Right cardiac atrium (tissue), 5 donors: ENCODE measurements around the gene DAAM1. TPM values are rescaled to one million over a fixed set of nuclear protein-coding genes. Genes with fewer than 3 reads are reported as not detected.

Experiments
- ATAC-seq, 2 donors: fragments of 200-7000 bp; cut with Tn5 transposase; one replicate each; pipeline versions ENCODE4 v1.8.0 to v1.9.1; 2020; ENCODE audit warnings: moderate library complexity in 2 of 2, mild to moderate bottlenecking in 1 of 2
- DNase-seq, 3 donors: peaks; one replicate each; pipeline ENCODE4 v3.0.0-alpha.2; 2020
- H3K27ac ChIP-seq: one replicate; pipeline ENCODE4 v1.5.1; 2013; ENCODE audit warnings: mild to moderate bottlenecking, low read length, control low read depth, moderate library complexity
- H3K27me3 ChIP-seq: one replicate; pipeline ENCODE4 v1.6.1; 2013; ENCODE audit not compliant: control insufficient read depth, insufficient read depth
- H3K4me1 ChIP-seq: one replicate; pipeline ENCODE4 v1.6.1; 2013; ENCODE audit warnings: low read length; ENCODE audit not compliant: control insufficient read depth, insufficient read depth
- H3K4me3 ChIP-seq: one replicate; pipeline ENCODE4 v1.5.1; 2013; ENCODE audit warnings: low read length, control low read depth
- H3K9me3 ChIP-seq: one replicate; pipeline ENCODE4 v1.6.1; 2013; ENCODE audit warnings: low read length; ENCODE audit not compliant: control insufficient read depth
- WGBS: extraction: QIAGEN DNeasy Blood & Tissue Kit; methylation state at CpG from one replicate; pipeline ENCODE4 v1.1.7; 2013; 5-methylcytosine and 5-hydroxymethylcytosine counted together
- intact Hi-C, 4 donors: fragments of 100-400 bp; cut with DNase I; formaldehyde crosslinking; loops; one replicate each; pipeline versions ENCODE4 v1.11.0 to v1.14.0; 2022 to 2023
- polyA plus RNA-seq: library from polyadenylated mRNA; stranded (reverse); fragments of 200-250 nt; gene quantifications from one replicate; pipeline ENCODE4 v1.2.3, GENCODE V29; 2013
- total RNA-seq, 4 donors: library from RNA; stranded (reverse); fragmentation: NEBNext Ultra II Directional; extraction: Animal tissue kit (Norgen Biotek cat#: 25700); gene quantifications; one replicate each; pipeline ENCODE4 v1.2.1, GENCODE V29; 2021
- donor health status: healthy with polysubstance abuse.
- donor health status: DM: no; HTN: yes; CAD: no.
- donor health status: DM: no; HTN: no; CAD: no.
- donor health status: DM: no; HTN: yes; CAD: no; lungs with severe emphysema.
- donor health status: DM: yes; HTN: yes; CAD: no.

Gene DAAM1
- total and polyA plus RNA-seq, 5 donors = 30.7 to 152 (median 107) TPM

DNA sequence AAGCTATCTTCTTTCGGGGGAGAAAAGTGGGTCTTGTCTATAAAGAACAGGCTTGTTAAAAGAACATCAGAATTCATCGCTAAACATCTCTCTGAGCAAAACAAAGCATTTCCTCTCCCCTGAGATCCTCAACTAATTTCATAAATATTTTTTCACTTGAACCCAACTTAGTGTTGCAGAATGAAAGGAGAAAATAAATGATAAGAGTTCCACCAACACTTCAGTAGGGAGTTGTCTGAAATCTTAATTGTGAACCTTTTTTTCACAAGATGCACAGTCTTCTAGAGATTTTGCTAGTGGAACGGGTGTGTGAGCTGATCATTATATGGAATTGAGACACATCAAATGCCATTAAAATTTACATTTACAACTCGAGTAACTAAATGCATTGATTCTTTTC lies 1.3 kb upstream of the DAAM1 start:
- 59% methylated on average over 4 of the region's 4 CpGs for WGBS
- DNase-seq = no peak
- intact Hi-C loops = loop anchor here in 3 of 4 donors (10.0 kb wide), 3 partner anchors 52 to 238 kb away; no protein-coding TSS in a partner anchor
- Histone ChIP-seq H3K27me3 (no peaks in the 10 kb centered on the region), H3K4me3 (peak overlapping the region; percentile 80), H3K4me1 (peaks cover 4% of the 10 kb centered on the region), H3K9me3 (no peaks in the 10 kb centered on the region), H3K27ac (no peak overlapping the region)
- ATAC-seq = no peak

DNA sequence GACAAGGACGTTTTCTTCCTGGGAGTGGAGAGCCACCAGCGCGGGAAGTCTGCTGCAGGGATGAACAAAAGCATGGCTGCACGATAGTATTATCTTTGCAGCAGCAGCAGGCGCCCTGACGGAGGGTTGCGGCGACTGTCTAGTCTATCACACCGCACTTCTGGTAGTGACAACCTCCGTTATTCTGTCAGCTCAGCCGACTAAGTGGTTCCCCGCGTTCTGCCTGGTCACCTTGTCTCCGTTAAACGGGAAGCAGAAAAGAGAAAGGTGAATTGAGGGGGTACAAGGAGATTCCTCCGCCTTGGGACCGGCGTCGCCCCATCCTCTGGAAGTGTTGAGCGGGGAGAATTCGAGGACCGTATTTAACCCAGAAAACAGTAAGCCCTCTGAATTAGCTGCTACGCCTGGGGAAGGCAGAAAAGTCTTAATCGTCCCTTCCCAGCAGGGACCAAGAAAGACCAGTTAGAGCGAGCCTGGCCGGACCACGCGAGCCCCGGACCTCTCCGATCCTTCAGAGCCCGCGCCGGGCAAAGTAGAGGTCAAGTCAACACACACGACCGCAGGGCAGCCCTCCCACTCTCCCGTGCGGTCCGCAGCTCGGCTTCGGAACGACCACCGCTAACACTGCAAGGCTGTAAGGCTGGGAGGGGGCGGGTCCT lies 536 bp upstream of the DAAM1 start:
- intact Hi-C loops = loop anchor here in 3 of 4 donors (10.0 kb wide), 3 partner anchors 53 to 237 kb away; no protein-coding TSS in a partner anchor
- ATAC-seq (peak; percentile 3 to 6), DNase-seq (peak; percentile 23 to 75 (median 69))
- H3K4me3 ChIP-seq = peak overlapping the region; percentile 80
- H3K27me3 ChIP-seq = no peaks in the 10 kb centered on the region
- H3K9me3 ChIP-seq = no peaks in the 10 kb centered on the region
- H3K27ac ChIP-seq = peak overlapping the region; percentile 96
- under 1% methylated on average over 43 of the region's 43 CpGs for WGBS
- peaks cover 4% of the 10 kb centered on the region for H3K4me1 ChIP-seq

DNA sequence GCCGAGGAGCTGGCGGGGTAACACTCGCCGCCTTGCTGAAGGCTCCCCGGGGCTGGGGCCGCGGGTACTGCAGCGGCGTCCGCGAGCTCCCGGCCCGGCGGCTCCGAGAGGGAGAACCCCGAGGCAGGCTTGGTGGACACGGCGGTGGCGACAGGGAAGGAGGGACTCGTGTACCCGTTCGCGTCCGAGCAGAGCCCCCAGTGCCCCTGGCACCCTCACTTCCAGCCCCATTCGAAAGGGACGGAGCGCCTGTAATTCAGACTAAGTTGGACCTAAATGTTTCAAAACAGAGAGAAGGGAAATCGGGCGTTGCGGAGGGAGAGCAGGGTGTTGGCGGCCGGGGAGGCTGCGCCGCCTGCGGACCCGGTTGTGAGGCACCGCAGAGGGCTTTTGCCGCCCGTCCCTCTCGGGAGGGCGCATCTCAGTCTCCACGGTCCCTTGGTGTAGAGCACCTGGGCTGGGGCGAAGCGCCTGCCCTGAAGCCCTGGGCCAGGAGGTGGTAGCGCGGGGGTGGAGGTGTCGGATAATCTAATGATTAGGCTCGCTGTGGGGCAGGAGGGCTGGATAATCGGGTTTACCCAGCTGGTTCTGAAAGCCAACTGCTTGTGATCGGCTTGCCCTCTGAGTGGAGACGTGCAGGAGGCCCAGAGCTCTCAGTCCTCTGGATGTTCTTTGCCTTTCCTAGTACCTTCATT lies 771 bp downstream of the DAAM1 start:
- peaks cover 4% of the 10 kb centered on the region for H3K4me1 ChIP-seq
- peak overlapping the region; percentile 93 for H3K27ac ChIP-seq
- intact Hi-C loops = loop anchor here in 3 of 4 donors (10.0 kb wide), 3 partner anchors 54 to 236 kb away; no protein-coding TSS in a partner anchor
- peak; percentile 24 to 39 for ATAC-seq
- WGBS = under 1% methylated on average over 51 of the region's 51 CpGs
- H3K4me3 ChIP-seq = peak overlapping the region; percentile 80
- H3K9me3 ChIP-seq = no peaks in the 10 kb centered on the region
- H3K27me3 ChIP-seq = no peaks in the 10 kb centered on the region
- peak; percentile 48 to 79 (median 71) for DNase-seq

DNA sequence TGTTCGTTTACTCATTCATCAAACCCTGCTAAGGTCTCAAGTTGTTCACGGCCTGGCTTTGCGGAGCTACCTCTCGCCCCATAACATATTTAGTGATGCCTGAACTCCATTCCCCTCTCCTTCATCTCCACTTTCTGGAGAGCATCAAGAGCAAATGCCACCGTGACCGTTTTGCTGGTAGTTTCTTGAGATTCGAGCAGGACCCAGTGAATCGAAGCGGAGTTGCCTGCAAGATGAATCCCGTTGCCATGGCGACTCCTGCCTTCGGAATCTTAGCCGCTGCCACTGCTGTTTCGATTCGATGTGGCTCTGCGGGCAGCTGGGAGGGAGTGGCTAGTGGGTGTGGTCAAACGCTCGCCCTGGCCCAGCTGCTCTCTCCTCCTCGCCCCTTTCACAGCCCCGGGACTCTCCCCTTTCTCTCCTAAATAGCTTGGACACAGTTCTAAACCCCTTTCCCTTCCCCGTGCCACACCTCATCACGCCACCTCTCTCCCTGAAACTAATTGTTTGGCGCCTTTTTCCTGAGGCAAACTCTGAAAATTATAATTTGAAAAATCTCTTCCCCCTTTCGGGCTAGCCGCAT lies 1.4 kb downstream of the DAAM1 start:
- Histone ChIP-seq H3K27me3 (no peaks in the 10 kb centered on the region), H3K4me1 (peaks cover 4% of the 10 kb centered on the region), H3K9me3 (no peaks in the 10 kb centered on the region), H3K27ac (peak overlapping the region; percentile 93), H3K4me3 (peak overlapping the region; percentile 80)
- DNase-seq = peak; percentile 90 to 94 (median 90)
- peak; percentile 41 to 42 for ATAC-seq
- WGBS = 2% methylated on average over 25 of the region's 25 CpGs
- intact Hi-C loops = loop anchor here in 3 of 4 donors (5.0 to 10.0 kb wide), 4 partner anchors 55 to 235 kb away; no protein-coding TSS in a partner anchor

DNA sequence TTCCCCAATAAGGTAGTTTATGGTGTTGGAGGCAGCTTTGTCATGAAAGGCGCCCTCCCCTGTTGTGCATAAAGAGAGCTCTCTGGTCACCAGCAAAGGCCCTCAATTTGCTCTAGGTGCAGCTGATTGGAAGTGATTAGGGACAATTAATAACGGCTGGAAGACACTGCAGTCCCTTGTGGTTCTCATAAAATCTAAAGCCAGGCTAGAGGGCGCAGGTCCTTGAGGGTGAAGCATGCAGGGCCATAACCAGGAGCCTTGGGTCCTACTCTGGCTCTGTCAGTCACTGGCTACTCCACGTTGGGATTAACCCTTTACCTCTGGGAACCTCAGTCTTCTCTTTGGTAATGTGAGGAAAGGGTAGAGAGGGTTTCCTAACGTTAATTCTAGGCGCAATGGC lies 1.9 kb downstream of the DAAM1 start:
- peaks cover 4% of the 10 kb centered on the region for H3K4me1 ChIP-seq
- 14% methylated on average over 6 of the region's 6 CpGs for WGBS
- intact Hi-C loops = loop anchor here in 2 of 4 donors (5.0 to 10.0 kb wide), 2 partner anchors 67 to 234 kb away; no protein-coding TSS in a partner anchor
- H3K27me3 ChIP-seq = no peaks in the 10 kb centered on the region
- DNase-seq (peak in 1 of 3 donors; percentile 45), ATAC-seq (no peak)
- H3K9me3 ChIP-seq = no peaks in the 10 kb centered on the region
- H3K27ac ChIP-seq = peak overlapping the region; percentile 93
- H3K4me3 ChIP-seq = peak overlapping the region; percentile 80

DNA sequence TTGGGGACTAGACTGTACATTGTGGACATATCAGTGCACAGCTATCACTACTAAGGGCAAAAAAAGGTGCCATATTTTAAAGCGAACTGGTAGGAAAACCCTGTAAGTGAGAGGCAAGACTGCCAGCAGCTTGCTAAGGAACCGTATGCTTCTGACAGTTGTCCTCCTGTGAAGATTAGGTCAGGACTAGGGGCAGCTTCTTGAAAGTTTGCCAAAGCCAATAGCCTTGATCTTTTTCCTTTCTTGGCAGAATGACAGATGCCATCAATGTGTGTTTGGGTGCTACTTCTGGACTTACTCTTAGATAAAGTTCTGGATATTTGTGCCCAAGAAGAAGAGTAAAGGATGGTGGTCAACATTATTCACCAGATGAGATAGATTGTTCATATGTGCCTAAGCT lies 7.4 kb downstream of the DAAM1 start:
- intact Hi-C loops = loop anchor here in 1 of 4 donors (10.0 kb wide), 1 partner anchor 229 kb away; no protein-coding TSS in a partner anchor
- peak overlapping the region; percentile 40 for H3K27ac ChIP-seq
- H3K9me3 ChIP-seq = no peaks in the 10 kb centered on the region
- H3K27me3 ChIP-seq = no peaks in the 10 kb centered on the region
- no peak overlapping the region for H3K4me3 ChIP-seq
- 59% methylated on average over 2 of the region's 2 CpGs for WGBS
- DNase-seq (no peak), ATAC-seq (no peak)
- peaks cover 8% of the 10 kb centered on the region for H3K4me1 ChIP-seq

DNA sequence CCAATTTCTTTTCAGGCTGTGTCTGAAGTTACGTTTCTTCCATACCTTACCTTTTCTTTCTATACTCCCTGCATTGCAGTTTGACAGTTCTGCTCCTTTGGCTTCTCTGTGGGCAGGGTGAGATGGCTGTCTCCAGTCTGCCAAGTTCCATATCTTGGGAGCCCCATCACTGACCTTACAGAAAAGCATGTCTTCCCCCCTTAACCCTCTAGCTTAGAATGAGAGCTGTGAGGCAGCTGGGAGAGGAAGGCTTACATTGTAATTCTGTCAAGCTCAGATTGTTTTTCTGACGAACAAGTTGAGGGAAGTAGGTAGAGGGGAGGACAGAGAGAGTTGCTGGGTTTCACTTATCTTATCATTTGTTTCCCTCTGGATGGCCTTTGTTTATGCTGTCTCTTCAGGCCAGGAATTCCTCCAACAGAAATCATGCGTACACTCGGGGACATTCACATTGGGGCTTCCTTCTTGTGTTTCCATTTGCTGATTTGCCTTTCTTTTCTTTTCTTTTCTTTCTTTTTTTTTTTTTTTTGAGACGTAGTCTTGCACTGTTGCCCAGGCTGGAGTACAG lies 9.3 kb downstream of the DAAM1 start:
- 33% methylated on average over 5 of the region's 5 CpGs for WGBS
- no peaks in the 10 kb centered on the region for H3K9me3 ChIP-seq
- DNase-seq = no peak
- H3K27ac ChIP-seq = peak overlapping the region; percentile 42
- no peaks in the 10 kb centered on the region for H3K27me3 ChIP-seq
- intact Hi-C loops = loop anchor here in 1 of 4 donors (10.0 kb wide), 1 partner anchor 227 kb away; no protein-coding TSS in a partner anchor
- H3K4me3 ChIP-seq = no peak overlapping the region
- peaks cover 13% of the 10 kb centered on the region for H3K4me1 ChIP-seq
- ATAC-seq = peak; percentile 59 to 64

DNA sequence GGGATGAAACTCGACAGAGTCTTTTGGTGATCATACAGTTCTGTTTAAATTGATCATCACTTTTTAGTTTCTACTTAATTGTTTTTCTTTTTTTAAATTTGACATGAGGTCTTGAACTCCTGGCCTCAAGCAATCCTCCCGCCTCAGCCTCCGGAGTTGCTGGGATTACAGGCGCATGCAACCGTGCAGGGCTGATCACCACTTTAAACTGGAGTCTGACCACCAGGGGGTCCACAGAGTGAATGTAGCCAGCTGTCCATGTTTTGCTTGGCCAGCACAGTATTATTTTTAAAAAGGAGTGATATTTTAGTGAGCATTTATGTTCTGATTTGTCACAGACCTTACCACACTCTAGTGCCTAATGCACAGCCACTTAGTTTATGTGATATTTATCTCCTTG lies 10.7 kb downstream of the DAAM1 start:
- intact Hi-C loops = loop anchor here in 1 of 4 donors (10.0 kb wide), 1 partner anchor 226 kb away; no protein-coding TSS in a partner anchor
- H3K4me1 ChIP-seq = peaks cover 13% of the 10 kb centered on the region
- no peak overlapping the region for H3K4me3 ChIP-seq
- H3K27ac ChIP-seq = peak overlapping the region; percentile 75
- 68% methylated on average over 5 of the region's 5 CpGs for WGBS
- DNase-seq = no peak
- H3K27me3 ChIP-seq = no peaks in the 10 kb centered on the region
- H3K9me3 ChIP-seq = no peaks in the 10 kb centered on the region
- no peak for ATAC-seq

DNA sequence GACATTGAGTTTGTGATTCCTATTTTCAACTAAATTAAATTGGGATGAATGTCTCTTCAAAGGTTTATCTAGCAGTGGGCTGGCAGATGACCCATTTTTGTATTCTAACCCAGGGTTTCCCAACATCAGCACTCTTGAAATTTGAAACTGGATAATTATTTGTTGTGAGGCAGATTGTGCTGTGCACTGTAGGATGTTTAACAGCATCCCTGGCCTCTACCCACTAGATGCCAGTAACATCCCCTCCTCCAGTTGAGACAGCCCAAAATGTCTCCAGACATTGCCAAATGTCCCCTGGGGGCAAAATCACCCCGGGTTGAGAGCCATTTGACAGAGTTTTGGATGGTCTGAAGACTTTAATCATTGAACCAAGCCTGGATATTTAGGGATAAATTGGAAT lies 11.1 kb downstream of the DAAM1 start:
- 41% methylated on average over 1 of the region's 1 CpG for WGBS
- no peak for ATAC-seq
- Histone ChIP-seq H3K27ac (peak overlapping the region; percentile 51), H3K4me1 (peaks cover 14% of the 10 kb centered on the region), H3K9me3 (no peaks in the 10 kb centered on the region), H3K4me3 (no peak overlapping the region), H3K27me3 (no peaks in the 10 kb centered on the region)
- intact Hi-C loops = loop anchor here in 1 of 4 donors (10.0 kb wide), 1 partner anchor 225 kb away; no protein-coding TSS in a partner anchor
- no peak for DNase-seq

DNA sequence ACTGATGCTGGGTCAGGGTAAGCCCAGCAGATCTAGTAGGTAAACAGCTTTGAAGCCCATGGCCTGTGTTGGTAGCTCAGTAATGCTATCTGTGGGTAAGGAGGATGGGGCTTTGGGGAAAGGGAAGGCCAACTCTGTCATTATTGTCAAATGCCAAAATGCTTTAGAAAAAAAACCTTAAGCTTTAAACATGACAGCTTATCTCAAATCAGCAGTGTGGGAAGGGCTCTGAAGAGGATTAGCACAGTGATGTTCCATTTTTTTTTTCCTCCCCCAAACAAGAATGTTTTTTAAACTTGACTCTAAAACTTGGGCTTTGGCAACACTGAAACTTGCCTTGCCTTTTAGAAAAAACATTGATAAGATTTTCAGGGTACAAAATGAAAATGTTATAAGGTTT lies 11.7 kb downstream of the DAAM1 start:
- no peak overlapping the region for H3K4me3 ChIP-seq
- H3K4me1 ChIP-seq = peaks cover 14% of the 10 kb centered on the region
- H3K27me3 ChIP-seq = no peaks in the 10 kb centered on the region
- no peak for DNase-seq
- H3K9me3 ChIP-seq = no peaks in the 10 kb centered on the region
- peak overlapping the region; percentile 51 for H3K27ac ChIP-seq
- intact Hi-C loops = no loop called here
- peak; percentile 28 to 36 for ATAC-seq
